ENCODE results near the gene FBXL17. TPM values are rescaled to one million over a fixed set of nuclear protein-coding genes. Genes with fewer than 3 reads are reported as not detected.
A peak's percentile ranks its signal among the peaks of the same experiment; 100 is the strongest.

The FBXL17 gene
- total RNA-seq, result 10 to 100 TPM; 26.9 to 33.1 (median 31.3) TPM
- 10 to 100 TPM in 2 of 3 donors, 1 to 10 TPM in 1; 6.2 to 36.1 (median 10.8) TPM for polyA plus RNA-seq
- long read RNA-seq, donor 1, full-length matches to known transcripts, result 2 of 16 reads
- long read RNA-seq, donor 1, partial matches to known transcripts, result 0 of 16 reads
- long read RNA-seq, donor 1, other reads (novel, unspliced or antisense), result 14 of 16 reads
- long read RNA-seq, donor 2, full-length matches to known transcripts, result 9 of 23 reads
- long read RNA-seq, donor 2, partial matches to known transcripts, result 0 of 23 reads
- long read RNA-seq, donor 2, other reads (novel, unspliced or antisense), result 14 of 23 reads

DNA sequence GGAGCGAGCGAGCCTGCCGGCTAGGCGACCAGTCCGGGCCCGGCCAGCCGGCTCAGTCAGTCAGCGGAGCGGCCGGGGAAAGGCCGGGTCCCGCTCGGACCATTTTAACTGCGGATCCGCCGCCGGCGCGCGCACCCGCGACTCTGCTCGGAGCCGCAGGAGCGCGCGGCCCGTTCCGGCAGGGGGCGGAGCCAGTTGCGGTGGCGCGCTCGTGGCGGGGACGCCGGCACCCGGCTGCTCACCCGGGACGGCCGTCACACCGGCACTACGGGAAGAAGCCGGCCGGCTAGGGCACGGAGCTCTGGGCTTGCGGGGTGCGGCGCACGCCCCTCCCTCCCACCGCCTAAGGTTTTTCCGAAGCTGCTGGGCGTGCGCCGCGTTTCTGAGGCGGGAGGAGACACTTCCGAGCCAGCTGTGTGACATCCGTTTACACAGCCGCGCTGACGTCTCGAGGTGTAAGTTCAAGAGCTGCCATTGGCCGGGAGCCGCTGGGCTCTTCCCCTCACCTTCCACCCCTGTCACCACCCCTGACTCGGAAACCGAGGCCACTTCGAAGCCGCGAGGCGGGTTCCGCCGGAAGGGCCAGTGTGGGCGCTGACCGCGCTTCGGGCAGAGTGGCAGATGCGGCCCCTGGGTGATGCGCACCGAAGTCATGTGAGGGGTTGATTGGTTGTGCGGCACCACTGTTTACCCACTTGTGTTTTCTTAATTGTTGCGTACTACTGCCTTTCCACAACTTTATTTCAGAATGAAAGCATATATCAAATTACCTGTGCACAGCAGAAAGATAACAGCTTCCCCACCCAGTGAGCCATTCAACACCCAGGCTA is at the start of gene FBXL17:
Gene FBXL17 (minus strand): TSS at position 145 of the 830 bp plus-strand sequence.
- H3K4me1 ChIP-seq, result peaks cover 21% of the 10 kb centered on the region
- H3K27ac ChIP-seq, result peak within 1 kb of the TSS; percentile 100
- 0 to 1% (median 0%) methylated on average over 57 to 82 of the region's 82 CpGs for WGBS, 3 donors
- peak within 1 kb of the TSS; percentile 96 for H3K4me3 ChIP-seq
- no peaks in the 10 kb centered on the region for H3K9me3 ChIP-seq
- no peaks in the 10 kb centered on the region for H3K36me3 ChIP-seq (ENCODE audit: insufficient read depth in 1 of 2, low read depth in 1 of 2)
- DNase-seq (peak; percentile 95 to 98), ATAC-seq (peak; percentile 88 to 90 (median 89))
- intact Hi-C loops (cut with DNase I), result no loop called here
- H3K27me3 ChIP-seq (ENCODE audit: insufficient read depth in 3 of 3, low read length in 2 of 3), result no peaks in the 10 kb centered on the region
- TF ChIP-seq, protein P1, sequence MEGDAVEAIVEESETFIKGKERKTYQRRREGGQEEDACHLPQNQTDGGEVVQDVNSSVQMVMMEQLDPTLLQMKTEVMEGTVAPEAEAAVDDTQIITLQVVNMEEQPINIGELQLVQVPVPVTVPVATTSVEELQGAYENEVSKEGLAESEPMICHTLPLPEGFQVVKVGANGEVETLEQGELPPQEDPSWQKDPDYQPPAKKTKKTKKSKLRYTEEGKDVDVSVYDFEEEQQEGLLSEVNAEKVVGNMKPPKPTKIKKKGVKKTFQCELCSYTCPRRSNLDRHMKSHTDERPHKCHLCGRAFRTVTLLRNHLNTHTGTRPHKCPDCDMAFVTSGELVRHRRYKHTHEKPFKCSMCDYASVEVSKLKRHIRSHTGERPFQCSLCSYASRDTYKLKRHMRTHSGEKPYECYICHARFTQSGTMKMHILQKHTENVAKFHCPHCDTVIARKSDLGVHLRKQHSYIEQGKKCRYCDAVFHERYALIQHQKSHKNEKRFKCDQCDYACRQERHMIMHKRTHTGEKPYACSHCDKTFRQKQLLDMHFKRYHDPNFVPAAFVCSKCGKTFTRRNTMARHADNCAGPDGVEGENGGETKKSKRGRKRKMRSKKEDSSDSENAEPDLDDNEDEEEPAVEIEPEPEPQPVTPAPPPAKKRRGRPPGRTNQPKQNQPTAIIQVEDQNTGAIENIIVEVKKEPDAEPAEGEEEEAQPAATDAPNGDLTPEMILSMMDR (IDR thresholded peaks at IDR 0.05), result no peak

DNA sequence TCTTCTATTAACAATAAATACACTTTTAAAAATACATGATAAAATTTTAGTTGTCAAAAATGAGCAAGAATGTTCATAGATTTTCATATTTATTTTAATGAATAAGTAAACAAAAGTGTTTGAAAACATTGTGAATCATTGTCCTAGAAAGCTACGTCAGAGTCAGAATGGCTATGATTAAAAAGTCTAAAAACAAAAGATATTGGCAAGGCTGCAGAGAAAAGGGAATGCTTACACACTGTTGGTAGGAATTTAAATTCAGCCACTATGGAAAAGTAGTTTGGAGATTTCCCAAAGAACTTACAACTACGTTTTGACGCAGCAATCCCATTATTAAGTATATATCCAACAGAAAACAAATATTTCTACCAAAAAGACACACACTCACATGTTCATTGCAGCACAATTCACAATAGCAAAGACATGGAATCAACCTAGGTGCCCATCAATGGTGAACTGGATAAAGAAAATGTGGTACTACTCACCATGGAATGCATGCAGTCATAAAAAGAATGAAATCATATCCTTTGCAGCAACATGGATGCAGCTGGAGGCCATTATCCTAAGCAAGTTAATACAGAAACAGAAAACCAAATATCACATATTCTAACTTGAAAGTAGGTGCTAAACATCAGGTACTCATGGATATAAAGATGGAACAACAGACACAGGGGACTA is 49.2 kb upstream of the FBXL17 start:
- Histone ChIP-seq H3K4me1 (no peaks in the 10 kb centered on the region), H3K36me3 (ENCODE audit: insufficient read depth in 1 of 2, low read depth in 1 of 2) (no peaks in the 10 kb centered on the region), H3K9me3 (no peaks in the 10 kb centered on the region), H3K4me3 (no peak overlapping the region), H3K27ac (no peak overlapping the region), H3K27me3 (ENCODE audit: insufficient read depth in 3 of 3, low read length in 2 of 3) (no peaks in the 10 kb centered on the region)
- ATAC-seq (no peak), DNase-seq (no peak)
- TF ChIP-seq, protein P1 (IDR thresholded peaks at IDR 0.05), result no peak
- 64 to 71% (median 66%) methylated on average over 3 of the region's 3 CpGs for WGBS, 3 donors
- intact Hi-C loops (cut with DNase I), result no loop called here

DNA sequence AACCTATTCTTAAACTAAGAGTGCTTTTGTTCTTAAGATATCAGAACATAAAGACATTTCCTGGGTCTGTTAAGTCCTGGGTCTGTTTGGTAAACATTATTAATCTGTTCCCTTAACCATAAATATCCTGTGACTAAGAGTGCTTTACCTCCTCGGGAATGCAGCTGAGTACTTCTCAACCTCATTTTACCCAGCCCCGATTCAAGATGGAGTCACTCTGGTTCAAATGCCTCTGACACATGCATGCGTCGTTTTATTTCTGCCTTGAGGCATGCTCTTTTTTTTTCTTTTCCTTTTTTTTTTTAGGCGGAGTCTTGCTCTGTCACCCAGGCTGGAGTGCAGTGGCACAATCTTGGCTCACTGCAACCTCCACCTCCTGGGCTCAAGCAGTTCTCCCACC is 39.8 kb upstream of the FBXL17 start:
- no peaks in the 10 kb centered on the region for H3K36me3 ChIP-seq (ENCODE audit: insufficient read depth in 1 of 2, low read depth in 1 of 2)
- DNase-seq, result no peak
- no peak overlapping the region for H3K4me3 ChIP-seq
- ATAC-seq, result peak in 1 of 4 donors; percentile 44
- 84 to 88% (median 85%) methylated on average over 5 of the region's 5 CpGs for WGBS, 3 donors
- no peak overlapping the region for H3K27ac ChIP-seq
- H3K27me3 ChIP-seq (ENCODE audit: insufficient read depth in 3 of 3, low read length in 2 of 3), result no peaks in the 10 kb centered on the region
- peaks cover 3% of the 10 kb centered on the region for H3K4me1 ChIP-seq
- intact Hi-C loops (cut with DNase I), result no loop called here
- H3K9me3 ChIP-seq, result peaks cover 3% of the 10 kb centered on the region
- TF ChIP-seq, protein P1 (IDR thresholded peaks at IDR 0.05), result no peak

DNA sequence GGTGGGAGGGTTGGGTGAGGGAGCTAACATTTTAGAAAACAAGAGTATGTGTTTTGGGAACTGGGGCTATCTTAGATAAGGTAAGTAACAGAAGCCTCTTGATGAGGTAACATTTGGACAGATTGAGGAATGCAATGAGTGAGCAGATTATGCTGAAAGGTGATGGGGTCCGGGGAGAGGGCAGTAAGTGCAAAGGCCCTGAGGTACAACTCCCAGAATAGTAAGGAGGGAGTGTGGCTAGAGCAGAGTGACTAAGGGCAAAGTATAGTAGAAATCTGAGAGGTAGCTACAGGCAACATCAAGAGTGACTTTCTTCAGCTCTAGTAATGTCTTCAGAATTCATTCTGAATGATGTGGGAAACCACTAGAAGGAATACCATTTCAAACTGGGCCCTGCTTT is 38.9 kb upstream of the FBXL17 start:
- TF ChIP-seq, protein P1 (IDR thresholded peaks at IDR 0.05), result no peak
- 67 to 83% (median 68%) methylated on average over 1 of the region's 1 CpG for WGBS, 3 donors
- peaks cover 3% of the 10 kb centered on the region for H3K4me1 ChIP-seq
- no peaks in the 10 kb centered on the region for H3K27me3 ChIP-seq (ENCODE audit: insufficient read depth in 3 of 3, low read length in 2 of 3)
- H3K4me3 ChIP-seq, result no peak overlapping the region
- H3K9me3 ChIP-seq, result peaks cover 1% of the 10 kb centered on the region
- H3K27ac ChIP-seq, result no peak overlapping the region
- DNase-seq (no peak), ATAC-seq (peak in 1 of 4 donors; percentile 35)
- H3K36me3 ChIP-seq (ENCODE audit: insufficient read depth in 1 of 2, low read depth in 1 of 2), result no peaks in the 10 kb centered on the region
- intact Hi-C loops (cut with DNase I), result no loop called here

All from psoas muscle (tissue), 8 donors.